Naive thymus-derived CD4-positive, alpha-beta T cell (primary cell): ENCODE measurements around the gene MKNK2. TPM values are rescaled to one million over a fixed set of nuclear protein-coding genes. Genes with fewer than 3 reads are reported as not detected.
A peak's percentile ranks its signal among the peaks of the same experiment; 100 is the strongest.
"Not testable (repeated sequence)": the region's sequence is repeated elsewhere in the genome, so short reads cannot be mapped to it uniquely, and the experiment has no call there.

Experiments used
- ATAC-seq: fragments of 150-1000 bp; cut with Tn5 transposase; 2 replicates; pipeline ENCODE4 v1.10.0; 2021; ENCODE audit warnings: mild to moderate bottlenecking, moderate library complexity
- CTCF ChIA-PET: fragments of 350-600 bp; sonication (Branson Sonifier 250); formaldehyde crosslinking; loops from one replicate; lab custom pipeline; 2021; ENCODE audit warnings: antibody characterized with exemption; lab: Charles Lee
- POLR2A ChIA-PET: fragments of 350-600 bp; sonication (Branson Sonifier 250); formaldehyde crosslinking; loops from one replicate; lab custom pipeline; 2021; ENCODE audit warnings: antibody characterized with exemption, inconsistent platforms; lab: Charles Lee
- DNase-seq, 9 donors: peaks; one replicate each; pipeline versions ENCODE4 v3.0.0 to v3.0.0-alpha.2; 2020 to 2022; ENCODE audit warnings: mixed read lengths in 1 of 9
- H3K27ac ChIP-seq: one replicate; pipeline ENCODE4 v1.7.0; 2013; ENCODE audit warnings: mild to moderate bottlenecking, low read depth, low read length, moderate library complexity
- H3K27me3 ChIP-seq, 2 donors: one replicate each; pipeline ENCODE4 v1.7.0; 2013; ENCODE audit warnings: low read length in 2 of 2, mild to moderate bottlenecking in 2 of 2, moderate library complexity in 2 of 2; ENCODE audit not compliant: control insufficient read depth in 2 of 2, insufficient read depth in 2 of 2
- H3K36me3 ChIP-seq, 3 experiments: 1 replicate in 2 of 3; 2 replicates in 1 of 3; pipeline ENCODE4 v1.7.0; 2013; ENCODE audit warnings: low read length in 3 of 3, mild to moderate bottlenecking in 3 of 3, moderate library complexity in 1 of 3; ENCODE audit not compliant: insufficient read depth in 3 of 3, control insufficient read depth in 2 of 3
- H3K4me1 ChIP-seq, 2 donors: one replicate each; pipeline ENCODE4 v1.7.0; 2013; ENCODE audit warnings: low read length in 2 of 2, mild to moderate bottlenecking in 2 of 2, moderate library complexity in 1 of 2; ENCODE audit not compliant: control insufficient read depth in 2 of 2, insufficient read depth in 2 of 2
- H3K4me3 ChIP-seq: 2 replicates; pipeline ENCODE4 v1.7.0; 2013; ENCODE audit warnings: mild to moderate bottlenecking, low read length
- H3K9me3 ChIP-seq, 3 experiments: 1 replicate in 2 of 3; 2 replicates in 1 of 3; pipeline ENCODE4 v1.7.0; 2013; ENCODE audit warnings: low read length in 3 of 3; ENCODE audit not compliant: control insufficient read depth in 2 of 3
- H3K27ac Mint-ChIP-seq, 9 donors: one replicate each; pipeline ENCODE4 v1.8.0; 2020 to 2022; ENCODE audit warnings: mixed read lengths in 9 of 9, mild to moderate bottlenecking in 8 of 9, moderate library complexity in 5 of 9, inconsistent platforms in 2 of 9
- H3K27me3 Mint-ChIP-seq, 5 donors: one replicate each; pipeline ENCODE4 v1.8.0; 2021 to 2022; ENCODE audit warnings: mixed read lengths in 5 of 5, mild to moderate bottlenecking in 1 of 5
- H3K36me3 Mint-ChIP-seq, 5 donors: one replicate each; pipeline ENCODE4 v1.8.0; 2020 to 2022; ENCODE audit warnings: mixed read lengths in 5 of 5, mild to moderate bottlenecking in 3 of 5, inconsistent platforms in 1 of 5
- H3K4me1 Mint-ChIP-seq, 7 donors: one replicate each; pipeline ENCODE4 v1.8.0; 2020 to 2022; ENCODE audit warnings: mixed read lengths in 7 of 7, mild to moderate bottlenecking in 3 of 7, inconsistent platforms in 1 of 7
- H3K4me3 Mint-ChIP-seq, 10 donors: one replicate each; pipeline ENCODE4 v1.8.0; 2020 to 2022; ENCODE audit warnings: mild to moderate bottlenecking in 10 of 10, mixed read lengths in 10 of 10, moderate library complexity in 6 of 10, inconsistent platforms in 2 of 10
- H3K9me3 Mint-ChIP-seq, 11 donors: one replicate each; pipeline ENCODE4 v1.8.0; 2020 to 2022; ENCODE audit warnings: mixed read lengths in 11 of 11, mild to moderate bottlenecking in 4 of 11, inconsistent platforms in 1 of 11, moderate library complexity in 1 of 11
- intact Hi-C, 2 donors: fragments of 100-400 bp; cut with micrococcal nuclease; formaldehyde crosslinking; loops; one replicate each; pipeline ENCODE4 v1.15.1; 2023
- polyA plus RNA-seq, 2 donors: library from polyadenylated mRNA; unstranded; fragments of 300-500 nt; fragmentation: Illumina TruSeq; gene quantifications; one replicate each; pipeline ENCODE4 v1.2.3, GENCODE V29; 2021
- total RNA-seq, 6 experiments: library from RNA in 5 of 6; stranded (reverse) in 5 of 6; gene quantifications; 1 replicate in 5 of 6; 2 replicates in 1 of 6; pipeline ENCODE4 v1.2.3 and lab custom pipeline; 2021 to 2026

MKNK2 gene
- total and polyA plus RNA-seq, 7 experiments from 2014 or later = 28.8 to 347 (median 200) TPM

GRCh38 chr19:1990230-1991017 is 60.6 kb downstream of the MKNK2 start:
- ChIA-PET CTCF (interaction anchor here (0.6 kb wide), 1 partner anchor 94 kb away, joined by 5 read pairs; no protein-coding TSS in a partner anchor), POLR2A (no interaction called here)
- H3K36me3 Mint-ChIP-seq = peaks cover 0 to 7% (median 0%) of the 10 kb centered on the region in 5 donors
- Histone ChIP-seq H3K36me3 (peaks cover 0 to 68% (median 0%) of the 10 kb centered on the region in 3 experiments), H3K4me3 (no peak overlapping the region), H3K27me3 (no peaks in the 10 kb centered on the region), H3K9me3 (no peaks in the 10 kb centered on the region), H3K4me1 (no peaks in the 10 kb centered on the region), H3K27ac (no peak overlapping the region)
- no peaks in the 10 kb centered on the region for H3K27me3 Mint-ChIP-seq
- no peak for ATAC-seq
- H3K27ac Mint-ChIP-seq = no peak overlapping the region
- H3K4me3 Mint-ChIP-seq = no peak overlapping the region
- H3K9me3 Mint-ChIP-seq = peaks cover 0 to 2% (median 0%) of the 10 kb centered on the region in 11 donors
- no peaks in the 10 kb centered on the region for H3K4me1 Mint-ChIP-seq
- no peak for DNase-seq
- intact Hi-C loops = no loop called here

GRCh38 chr19:1989513-1990229 is 61.4 kb downstream of the MKNK2 start:
- Histone ChIP-seq H3K36me3 (peaks cover 0 to 74% (median 0%) of the 10 kb centered on the region in 3 experiments), H3K27ac (no peak overlapping the region), H3K9me3 (no peaks in the 10 kb centered on the region), H3K4me3 (no peak overlapping the region), H3K4me1 (no peaks in the 10 kb centered on the region), H3K27me3 (no peaks in the 10 kb centered on the region)
- Mint-ChIP-seq H3K4me3 (no peak overlapping the region), H3K27ac (no peak overlapping the region), H3K36me3 (peaks cover 0 to 5% (median 0%) of the 10 kb centered on the region in 5 donors), H3K4me1 (no peaks in the 10 kb centered on the region), H3K27me3 (no peaks in the 10 kb centered on the region), H3K9me3 (peaks cover 0 to 2% (median 0%) of the 10 kb centered on the region in 11 donors)
- CTCF ChIA-PET = no interaction called here
- intact Hi-C loops = no loop called here
- ATAC-seq (no peak), DNase-seq (no peak)
- POLR2A ChIA-PET = interaction anchor here (0.8 to 0.9 kb wide), 2 partner anchors 18 to 37 kb away, joined by 3 to 4 read pairs; no protein-coding TSS in a partner anchor

- H3K9me3 ChIP-seq, DNase-seq, intact Hi-C loops, H3K4me3 Mint-ChIP-seq, H3K4me3 ChIP-seq, H3K36me3 Mint-ChIP-seq, ATAC-seq, H3K27me3 ChIP-seq, H3K27me3 Mint-ChIP-seq, CTCF ChIA-PET, H3K27ac ChIP-seq, H3K4me1 ChIP-seq, H3K4me1 Mint-ChIP-seq, H3K9me3 Mint-ChIP-seq: not testable (repeated sequence)
- H3K36me3 ChIP-seq = peaks cover 0 to 80% (median 0%) of the 10 kb centered on the region in 3 experiments
- peak overlapping the region in 3 of 9 donors; percentile 17 to 53 (median 47) for H3K27ac Mint-ChIP-seq
- POLR2A ChIA-PET = interaction anchor here (0.7 kb wide), 1 partner anchor 86 kb away, joined by 3 read pairs; no protein-coding TSS in a partner anchor
Measured at GRCh38 chr19:1988464-1988863, 62.6 kb downstream of the MKNK2 start.

Other genes starting within 250 kb of the MKNK2 start
- gene ATP8B3, start 239.0 kb downstream of the MKNK2 start, total RNA-seq = 10 to 100 TPM in 1 of 5 experiments, 1 to 10 TPM in 4; 1.8 to 15.3 (median 4.0) TPM
- under 1 TPM; 0.83 TPM for gene ATP8B3, start 239.0 kb downstream of the MKNK2 start, polyA plus RNA-seq
- gene REXO1, start 202.8 kb downstream of the MKNK2 start, total RNA-seq = 10 to 100 TPM; 52.7 to 92.6 (median 73.1) TPM
- 1 to 10 TPM; 5.4 to 9.6 TPM for gene REXO1, start 202.8 kb downstream of the MKNK2 start, polyA plus RNA-seq
- gene KLF16, start 187.7 kb downstream of the MKNK2 start, total RNA-seq = 10 to 100 TPM; 20.5 to 65.2 (median 21.1) TPM
- under 1 TPM; 0.41 to 0.47 TPM for gene KLF16, start 187.7 kb downstream of the MKNK2 start, polyA plus RNA-seq
- gene ABHD17A, start 165.7 kb downstream of the MKNK2 start, total RNA-seq = 100 to 1,000 TPM in 4 of 5 experiments, 10 to 100 TPM in 1; 92.9 to 175 (median 127) TPM
- 100 to 1,000 TPM; 135 to 140 TPM for gene ABHD17A, start 165.7 kb downstream of the MKNK2 start, polyA plus RNA-seq
- gene ADAT3, start 145.8 kb downstream of the MKNK2 start, total RNA-seq = 10 to 100 TPM in 2 of 5 experiments, 1 to 10 TPM in 3; 3.5 to 13.5 (median 6.1) TPM
- gene ADAT3, start 145.8 kb downstream of the MKNK2 start, polyA plus RNA-seq = 1 to 10 TPM; 2.2 to 5.9 TPM
- gene SCAMP4, start 145.8 kb downstream of the MKNK2 start, total RNA-seq = 10 to 100 TPM; 17.6 to 35.5 (median 23.0) TPM
- 10 to 100 TPM; 11.8 to 12.8 TPM for gene SCAMP4, start 145.8 kb downstream of the MKNK2 start, polyA plus RNA-seq
- gene CSNK1G2, start 110.1 kb downstream of the MKNK2 start, total RNA-seq = 100 to 1,000 TPM; 109 to 145 (median 117) TPM
- gene CSNK1G2, start 110.1 kb downstream of the MKNK2 start, polyA plus RNA-seq = 10 to 100 TPM; 18.1 to 45.3 TPM
- gene BTBD2, start 35.5 kb downstream of the MKNK2 start, total RNA-seq = 10 to 100 TPM; 53.0 to 70.8 (median 67.5) TPM
- 1 to 10 TPM; 5.2 to 6.5 TPM for gene BTBD2, start 35.5 kb downstream of the MKNK2 start, polyA plus RNA-seq
- gene MOB3A, start 45.1 kb upstream of the MKNK2 start, total RNA-seq = 100 to 1,000 TPM in 4 of 5 experiments, 10 to 100 TPM in 1; 93.2 to 269 (median 117) TPM
- 100 to 1,000 TPM in 1 of 2 donors, 10 to 100 TPM in 1; 49.5 to 114 TPM for gene MOB3A, start 45.1 kb upstream of the MKNK2 start, polyA plus RNA-seq
- 10 to 100 TPM; 12.2 to 26.8 (median 15.7) TPM for gene IZUMO4, start 45.7 kb upstream of the MKNK2 start, total RNA-seq
- gene IZUMO4, start 45.7 kb upstream of the MKNK2 start, polyA plus RNA-seq = 1 to 10 TPM in 1 of 2 donors, under 1 TPM in 1; 0.73 to 1.9 TPM
- 100 to 1,000 TPM in 1 of 5 experiments, 10 to 100 TPM in 4; 63.7 to 106 (median 80.3) TPM for gene AP3D1, start 100.3 kb upstream of the MKNK2 start, total RNA-seq
- gene AP3D1, start 100.3 kb upstream of the MKNK2 start, polyA plus RNA-seq = 10 to 100 TPM; 12.3 to 41.7 TPM
- gene DOT1L, start 112.7 kb upstream of the MKNK2 start, total RNA-seq = 10 to 100 TPM; 27.8 to 66.1 (median 38.3) TPM
- gene DOT1L, start 112.7 kb upstream of the MKNK2 start, polyA plus RNA-seq = 1 to 10 TPM in 1 of 2 donors, under 1 TPM in 1; 0.32 to 1.1 TPM
- gene PLEKHJ1, start 185.1 kb upstream of the MKNK2 start, total RNA-seq = 10 to 100 TPM; 32.9 to 65.0 (median 50.2) TPM
- gene PLEKHJ1, start 185.1 kb upstream of the MKNK2 start, polyA plus RNA-seq = 100 to 1,000 TPM in 1 of 2 donors, 10 to 100 TPM in 1; 79.5 to 123 TPM
- gene SF3A2, start 185.6 kb upstream of the MKNK2 start, total RNA-seq = 100 to 1,000 TPM; 131 to 150 (median 133) TPM
- gene SF3A2, start 185.6 kb upstream of the MKNK2 start, polyA plus RNA-seq = 10 to 100 TPM; 22.3 to 34.5 TPM
- 10 to 100 TPM in 2 of 5 experiments, 1 to 10 TPM in 2, under 1 TPM in 1; 0.37 to 12.9 (median 4.6) TPM for gene AMH, start 198.1 kb upstream of the MKNK2 start, total RNA-seq
- gene AMH, start 198.1 kb upstream of the MKNK2 start, polyA plus RNA-seq = not detected
- gene JSRP1, start 205.2 kb upstream of the MKNK2 start, total RNA-seq = under 1 TPM in 3 of 5 experiments, not detected in 2; 0.24 to 0.41 (median 0.27) TPM
- under 1 TPM in 1 of 2 donors, not detected in 1; 0.54 TPM for gene JSRP1, start 205.2 kb upstream of the MKNK2 start, polyA plus RNA-seq
- 1 to 10 TPM in 1 of 5 experiments, under 1 TPM in 3, not detected in 1; 0.14 to 3.9 (median 0.45) TPM for gene PEAK3, start 230.9 kb upstream of the MKNK2 start, total RNA-seq
- gene PEAK3, start 230.9 kb upstream of the MKNK2 start, polyA plus RNA-seq = under 1 TPM; 0.14 to 0.44 TPM